Ovary (tissue), 9 donors: ENCODE results near the gene EVA1A. TPM values are rescaled to one million over a fixed set of nuclear protein-coding genes. Genes with fewer than 3 reads are reported as not detected.

ENCODE experiments used
- DNase-seq, 5 donors: peaks; one replicate each; pipeline ENCODE4 v3.0.0-alpha.2; 2019 to 2020
- H3K27ac ChIP-seq, 2 donors: fragments of 200-600 bp; one replicate each; pipeline versions ENCODE4 v1.5.1 to v1.8.0; 2019 to 2022
- H3K27me3 ChIP-seq: fragments of 200-600 bp; one replicate; pipeline ENCODE4 v1.8.0; 2022
- H3K36me3 ChIP-seq: fragments of 200-600 bp; sonication (generic); one replicate; pipeline ENCODE4 v1.5.1; 2019
- H3K4me1 ChIP-seq: one replicate; pipeline ENCODE4 v1.8.1; 2013; ENCODE audit warnings: mild to moderate bottlenecking, moderate library complexity; ENCODE audit not compliant: insufficient read depth
- H3K4me3 ChIP-seq: fragments of 200-600 bp; sonication (generic); one replicate; pipeline ENCODE4 v1.5.1; 2017
- H3K9me3 ChIP-seq, 2 donors: fragments of 200-600 bp in 1 of 2; sonication (generic) in 1 of 2; one replicate each; pipeline versions ENCODE4 v1.5.1 to v1.8.1; 2013 to 2019; ENCODE audit warnings: mild to moderate bottlenecking in 1 of 2, moderate library complexity in 1 of 2
- CTCF ChIP-seq, 3 donors: fragments of 450-650 bp in 2 of 3; fragments of 200-600 bp in 1 of 3; IDR thresholded peaks; one replicate each; pipeline versions ENCODE4 v1.5.1 to v1.8.0; 2016 to 2022; ENCODE audit warnings: antibody characterized with exemption in 3 of 3, mild to moderate bottlenecking in 1 of 3
- EP300 ChIP-seq: sonication (generic); formaldehyde crosslinking; IDR thresholded peaks from one replicate; pipeline ENCODE4 v1.6.1; 2017; ENCODE audit warnings: antibody characterized with exemption
- POLR2A ChIP-seq: fragments of 450-650 bp; IDR thresholded peaks from one replicate; pipeline ENCODE4 v1.6.1; 2017; ENCODE audit warnings: antibody characterized with exemption, mild to moderate bottlenecking, moderate library complexity
- WGBS, 3 donors: extraction: QIAGEN DNeasy Blood & Tissue Kit in 1 of 3; methylation state at CpG; one replicate each; pipeline versions ENCODE4 v1.1.5 to v1.1.7; 2013 to 2017; 5-methylcytosine and 5-hydroxymethylcytosine counted together
- intact Hi-C, 4 donors: fragments of 100-400 bp; cut with DNase I; formaldehyde crosslinking; loops; one replicate each; pipeline versions ENCODE4 v1.11.0 to v1.15.1; 2022 to 2023
- polyA plus RNA-seq, 2 donors: library from polyadenylated mRNA; stranded (reverse); fragments of 200-250 nt in 1 of 2; fragments of 350-450 nt in 1 of 2; fragmentation: Illumina TruSeq in 1 of 2; extraction: RNeasy Lipid Tissue Mini Kit (QIAGEN cat#74804) in 1 of 2; gene quantifications; one replicate each; pipeline ENCODE4 v1.2.3, GENCODE V29; 2013 to 2014
- total RNA-seq, 7 donors: library from RNA; depleted of rRNA in 2 of 7; stranded (reverse); fragments of >200 nt in 2 of 7; fragmentation: NEBNext Ultra II Directional in 3 of 7; extraction: Animal tissue kit (Norgen Biotek cat#: 25700) in 3 of 7; gene quantifications; one replicate each; pipeline versions ENCODE4 v1.1.0 to v1.2.4, GENCODE V29; 2016 to 2023
- donor health status: DM: no; HTN: no; CAD: no; lungs with moderate emphysema.
- donor health status: DM: no; HTN: no; CAD: no.
- donor health status: Bipolar disorder and iron deficiency.
- donor health status: DM: yes; HTN: yes; CAD: no.
- donor health status: DM: no; HTN: no; CAD: no.
- donor health status: DM: yes; HTN: yes; CAD: no.

EVA1A gene
- total and polyA plus RNA-seq, 9 donors = 0.62 to 12.2 (median 1.4) TPM

- TF ChIP-seq CTCF (IDR thresholded peaks at IDR 0.05) (no peak), EP300 (no peak), POLR2A (no peak)
- no peaks in the 10 kb centered on the region for H3K36me3 ChIP-seq
- no peaks in the 10 kb centered on the region for H3K9me3 ChIP-seq
- no peaks in the 10 kb centered on the region for H3K4me1 ChIP-seq
- whole genome bisulfite sequencing, 3 donors = 92 to 98% (median 97%) methylated on average over 2 of the region's 2 CpGs
- no peak overlapping the region for H3K4me3 ChIP-seq
- H3K27ac ChIP-seq = no peak overlapping the region
- no peaks in the 10 kb centered on the region for H3K27me3 ChIP-seq
- intact Hi-C loops = no loop called here
- no peak for DNase-seq
Measured at GRCh38 chr2:75460630-75461029, 100.1 kb downstream of the EVA1A start.

DNA sequence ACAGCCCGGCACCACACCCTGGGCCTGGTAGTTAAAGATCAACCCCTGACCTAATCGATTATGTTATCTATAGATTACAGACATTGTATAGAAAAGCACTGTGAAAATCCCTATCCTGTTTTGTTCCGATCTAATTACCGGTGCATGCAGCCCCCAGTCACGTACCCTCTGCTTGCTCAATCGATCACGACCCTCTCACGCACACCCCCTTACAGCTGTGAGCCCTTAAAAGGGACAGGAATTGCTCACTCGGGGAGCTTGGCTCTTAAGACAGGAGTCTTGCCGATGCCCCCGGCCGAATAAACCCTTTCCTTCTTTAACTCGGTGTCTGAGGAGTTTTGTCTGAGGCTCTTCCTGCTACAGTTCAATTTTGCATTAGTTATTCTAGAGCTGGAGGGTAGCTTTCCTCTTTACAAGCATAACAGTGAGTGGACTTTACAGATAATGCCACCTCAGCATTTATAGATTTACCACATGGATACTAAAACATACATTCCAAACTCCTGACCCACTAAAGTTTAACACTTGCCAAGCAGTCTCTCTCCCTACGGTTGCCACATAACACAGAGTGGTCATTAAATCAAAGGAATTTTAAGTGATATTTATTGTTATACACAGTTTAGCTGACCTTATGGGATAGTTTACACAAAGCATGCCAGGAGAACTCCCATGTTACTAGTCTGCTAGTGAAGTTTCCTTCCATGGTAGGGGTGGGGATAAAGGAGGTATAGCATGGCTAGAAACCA lies 101.0 kb downstream of the EVA1A start:
- H3K4me1 ChIP-seq = no peaks in the 10 kb centered on the region
- no peak overlapping the region for H3K4me3 ChIP-seq
- no peak overlapping the region for H3K27ac ChIP-seq
- intact Hi-C loops = no loop called here
- H3K9me3 ChIP-seq = no peaks in the 10 kb centered on the region
- TF ChIP-seq CTCF (IDR thresholded peaks at IDR 0.05) = no peak
- no peak for TF ChIP-seq POLR2A
- TF ChIP-seq EP300 = no peak
- H3K27me3 ChIP-seq = no peaks in the 10 kb centered on the region
- no peak for DNase-seq
- no peaks in the 10 kb centered on the region for H3K36me3 ChIP-seq
- 65 to 75% (median 66%) methylated on average over 14 of the region's 14 CpGs for WGBS, 3 donors

- WGBS, 3 donors = 77 to 100% (median 95%) methylated on average over 1 of the region's 1 CpG
Measured at GRCh38 chr2:75458201-75458600, 102.5 kb downstream of the EVA1A start.

DNA sequence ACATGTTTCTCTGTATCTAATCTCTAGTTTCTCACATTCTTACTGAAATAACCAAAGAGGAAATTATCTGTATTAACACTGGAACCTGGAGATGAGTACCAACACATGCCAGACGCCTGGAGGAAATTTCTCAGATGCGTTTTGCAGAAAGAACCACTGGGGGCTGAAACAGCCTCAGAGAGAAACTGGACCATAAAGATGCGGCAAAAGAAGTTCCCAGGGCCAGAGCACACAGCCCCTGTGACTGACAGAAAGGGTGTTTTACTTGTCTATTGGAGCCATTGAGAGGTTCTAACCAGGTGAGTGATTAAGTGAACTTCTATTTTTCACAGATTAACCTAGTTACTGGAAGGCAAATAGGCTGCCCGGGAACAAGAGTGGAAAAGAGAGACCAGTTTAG lies 103.9 kb downstream of the EVA1A start:
- H3K27me3 ChIP-seq = no peaks in the 10 kb centered on the region
- H3K9me3 ChIP-seq = no peaks in the 10 kb centered on the region
- no peak for DNase-seq
- intact Hi-C loops = no loop called here
- no peaks in the 10 kb centered on the region for H3K4me1 ChIP-seq
- no peak overlapping the region for H3K4me3 ChIP-seq
- H3K36me3 ChIP-seq = no peaks in the 10 kb centered on the region
- TF ChIP-seq POLR2A (no peak), EP300 (no peak), CTCF (IDR thresholded peaks at IDR 0.05) (no peak)
- WGBS, 3 donors = 60 to 80% (median 61%) methylated on average over 4 of the region's 4 CpGs
- no peak overlapping the region for H3K27ac ChIP-seq

More at GRCh38 chr2:75458201-75458600, 102.5 kb downstream of the EVA1A start:
- Histone ChIP-seq H3K27ac (no peak overlapping the region), H3K9me3 (no peaks in the 10 kb centered on the region), H3K36me3 (no peaks in the 10 kb centered on the region), H3K27me3 (no peaks in the 10 kb centered on the region), H3K4me3 (no peak overlapping the region), H3K4me1 (no peaks in the 10 kb centered on the region)
- DNase-seq = no peak
- TF ChIP-seq POLR2A (no peak), EP300 (no peak), CTCF (IDR thresholded peaks at IDR 0.05) (no peak)
- intact Hi-C loops = no loop called here
